Measurements from ENCODE around the gene LRRFIP2. TPM values are rescaled to one million over a fixed set of nuclear protein-coding genes. Genes with fewer than 3 reads are reported as not detected.

LRRFIP2 gene
- total and polyA plus RNA-seq, 2 donors (not counting 1 experiment from before 2014, with no cell fraction given), result 8.6 to 49.2 TPM

GRCh38 chr3:37126856-37127255 lies 47.5 kb downstream of the LRRFIP2 start:
- no peaks in the 10 kb centered on the region for H3K9me3 ChIP-seq (ENCODE audit: control extremely low read depth in 1 of 3, control insufficient read depth in 2 of 3, insufficient read depth in 1 of 3, low read length in 2 of 3)
- H4K20me1 ChIP-seq (ENCODE audit: control insufficient read depth, insufficient read depth, low read length, poor library complexity, severe bottlenecking), result no peaks in the 10 kb centered on the region
- no peak overlapping the region for H2AFZ ChIP-seq (ENCODE audit: insufficient read depth, low read depth, low read length, poor library complexity, severe bottlenecking)
- no peak overlapping the region for H3K4me3 ChIP-seq (ENCODE audit: control extremely low read depth in 1 of 5, extremely low read depth in 1 of 5, insufficient read depth in 1 of 5, low read depth in 2 of 5, low read length in 4 of 5)
- no peak overlapping the region for H3K9ac ChIP-seq (ENCODE audit: low read length)
- peaks cover 9% of the 10 kb centered on the region for H3K79me2 ChIP-seq (ENCODE audit: control insufficient read depth, insufficient read depth, low read length)
- H3K27ac ChIP-seq (ENCODE audit: low read length in 2 of 2), result no peak overlapping the region
- no peaks in the 10 kb centered on the region for H3K4me1 ChIP-seq (ENCODE audit: control insufficient read depth in 2 of 2, insufficient read depth in 2 of 2, low read length in 2 of 2)
- H3K27me3 Mint-ChIP-seq, result no peaks in the 10 kb centered on the region
- TF ChIP-seq EZH2 (IDR thresholded peaks at IDR 0.05; ENCODE audit: borderline replicate concordance, insufficient read depth, low read depth, low read length, poor library complexity, severe bottlenecking), result no peak
- no peak for TF ChIP-seq CTCF (IDR thresholded peaks at IDR 0.05)
- H3K27me3 ChIP-seq (replicated peaks in 1 of 4; ENCODE audit: control extremely low read depth in 1 of 4, control insufficient read depth in 3 of 4, insufficient read depth in 4 of 4, low read length in 3 of 4), result no peaks in the 10 kb centered on the region
- no peak for DNase-seq
- no peaks in the 10 kb centered on the region for H3K4me1 Mint-ChIP-seq
- H3K27ac Mint-ChIP-seq, result no peak overlapping the region
- no peak for ATAC-seq (ENCODE audit: low read depth)
- CTCF ChIA-PET, result no interaction called here
- intact Hi-C loops (cut with micrococcal nuclease), result no loop called here
- no peak overlapping the region for H3K4me3 Mint-ChIP-seq
- no peaks in the 10 kb centered on the region for H3K36me3 ChIP-seq (replicated peaks in 1 of 2; ENCODE audit: control extremely low read depth in 1 of 2, control insufficient read depth in 1 of 2, extremely low read depth in 1 of 2, insufficient read depth in 2 of 2, low read length in 1 of 2)
- POLR2A ChIA-PET, result no interaction called here
- no peaks in the 10 kb centered on the region for H3K9me3 Mint-ChIP-seq (ENCODE audit: insufficient read depth)
- no peak overlapping the region for H3K4me2 ChIP-seq (replicated peaks; ENCODE audit: low read depth, low read length, poor library complexity, severe bottlenecking)

DNA sequence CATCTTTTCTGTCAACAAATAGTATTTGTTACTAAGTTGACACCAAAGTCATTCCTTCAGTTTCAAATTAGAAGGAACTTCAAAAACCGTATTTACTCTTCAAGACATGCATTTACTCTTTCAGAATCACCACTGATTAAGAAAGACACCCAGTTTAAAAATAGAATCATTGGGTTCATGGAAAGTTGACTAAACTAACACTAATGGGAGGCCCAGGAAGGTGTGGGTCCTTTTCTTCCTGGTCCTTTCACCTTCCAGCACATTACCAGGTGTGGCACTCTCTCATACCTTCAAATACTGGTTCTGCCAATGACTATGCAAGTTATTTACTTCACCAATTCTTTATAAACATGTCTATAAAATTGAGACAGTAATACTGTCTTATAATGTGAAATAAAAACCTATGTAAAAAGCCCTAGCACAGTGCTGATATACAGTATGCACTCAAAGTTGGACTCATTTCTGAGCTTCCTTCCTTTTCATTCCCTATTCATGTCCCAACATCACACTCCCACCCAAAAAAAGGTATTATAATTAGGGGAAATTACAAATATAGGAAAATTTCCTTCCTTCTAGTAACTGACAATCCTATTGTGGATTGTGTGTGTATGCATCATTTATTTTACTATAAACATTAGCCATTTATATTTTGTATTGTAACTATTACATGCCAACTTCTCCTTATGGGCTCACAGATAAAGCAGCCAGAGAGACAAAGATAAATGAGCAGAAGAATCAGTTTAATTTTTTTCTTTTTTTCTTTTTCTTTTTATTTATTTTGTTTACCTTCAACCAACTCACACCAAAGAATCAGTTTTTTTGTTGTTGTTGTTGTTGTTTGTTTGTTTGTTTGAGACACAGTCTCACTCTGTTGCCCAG lies 48.9 kb downstream of the LRRFIP2 start:
- ChIA-PET CTCF (no interaction called here), POLR2A (no interaction called here)
- H3K4me1 ChIP-seq (ENCODE audit: control insufficient read depth in 2 of 2, insufficient read depth in 2 of 2, low read length in 2 of 2), result no peaks in the 10 kb centered on the region
- ATAC-seq (ENCODE audit: low read depth) (no peak), DNase-seq (no peak)
- no peak overlapping the region for H3K4me3 Mint-ChIP-seq
- no peak overlapping the region for H3K27ac Mint-ChIP-seq
- H3K27me3 ChIP-seq (replicated peaks in 1 of 4; ENCODE audit: control extremely low read depth in 1 of 4, control insufficient read depth in 3 of 4, insufficient read depth in 4 of 4, low read length in 3 of 4), result no peaks in the 10 kb centered on the region
- H3K27me3 Mint-ChIP-seq, result no peaks in the 10 kb centered on the region
- no peaks in the 10 kb centered on the region for H3K9me3 ChIP-seq (ENCODE audit: control extremely low read depth in 1 of 3, control insufficient read depth in 2 of 3, insufficient read depth in 1 of 3, low read length in 2 of 3)
- no peaks in the 10 kb centered on the region for H3K79me2 ChIP-seq (ENCODE audit: control insufficient read depth, insufficient read depth, low read length)
- H3K9me3 Mint-ChIP-seq (ENCODE audit: insufficient read depth), result no peaks in the 10 kb centered on the region
- intact Hi-C loops (cut with micrococcal nuclease), result no loop called here
- no peak overlapping the region for H2AFZ ChIP-seq (ENCODE audit: insufficient read depth, low read depth, low read length, poor library complexity, severe bottlenecking)
- no peak for TF ChIP-seq EZH2 (IDR thresholded peaks at IDR 0.05; ENCODE audit: borderline replicate concordance, insufficient read depth, low read depth, low read length, poor library complexity, severe bottlenecking)
- no peak for TF ChIP-seq CTCF (IDR thresholded peaks at IDR 0.05)
- no peaks in the 10 kb centered on the region for H4K20me1 ChIP-seq (ENCODE audit: control insufficient read depth, insufficient read depth, low read length, poor library complexity, severe bottlenecking)
- H3K9ac ChIP-seq (ENCODE audit: low read length), result no peak overlapping the region
- H3K4me3 ChIP-seq (ENCODE audit: control extremely low read depth in 1 of 5, extremely low read depth in 1 of 5, insufficient read depth in 1 of 5, low read depth in 2 of 5, low read length in 4 of 5), result no peak overlapping the region
- peaks cover 0 to 1% of the 10 kb centered on the region in 2 experiments for H3K36me3 ChIP-seq (replicated peaks in 1 of 2; ENCODE audit: control extremely low read depth in 1 of 2, control insufficient read depth in 1 of 2, extremely low read depth in 1 of 2, insufficient read depth in 2 of 2, low read length in 1 of 2)
- no CpG with 5 or more reads among the region's 1 CpG for WGBS (ENCODE audit: insufficient coverage)
- no peak overlapping the region for H3K27ac ChIP-seq (ENCODE audit: low read length in 2 of 2)
- no peaks in the 10 kb centered on the region for H3K4me1 Mint-ChIP-seq
- no peak overlapping the region for H3K4me2 ChIP-seq (replicated peaks; ENCODE audit: low read depth, low read length, poor library complexity, severe bottlenecking)

Data from B cell (primary cell).